Stimulated activated CD4-positive, alpha-beta T cell treated with anti-CD3 and anti-CD28 coated beads, TNF-alpha, amount 100 ng/mL, for 24 hours (primary cell): ENCODE results near the gene B3GNT4.
"Not testable (repeated sequence)": the region's sequence is repeated elsewhere in the genome, so short reads cannot be mapped to it uniquely, and the experiment has no call there.

Experiments
- DNase-seq, 3 experiments: peaks; one replicate each; pipeline ENCODE4 v3.0.0-alpha.2; 2020; ENCODE audit warnings: low read depth in 3 of 3

Gene B3GNT4

GRCh38 chr12:122203301-122204166, at the start of gene B3GNT4:
TSS of gene B3GNT4 (plus strand) at chr12:122203709. CDS start at chr12:122204619, 910 bp downstream.
- peak; percentile 23 to 72 (median 29) for DNase-seq

DNA sequence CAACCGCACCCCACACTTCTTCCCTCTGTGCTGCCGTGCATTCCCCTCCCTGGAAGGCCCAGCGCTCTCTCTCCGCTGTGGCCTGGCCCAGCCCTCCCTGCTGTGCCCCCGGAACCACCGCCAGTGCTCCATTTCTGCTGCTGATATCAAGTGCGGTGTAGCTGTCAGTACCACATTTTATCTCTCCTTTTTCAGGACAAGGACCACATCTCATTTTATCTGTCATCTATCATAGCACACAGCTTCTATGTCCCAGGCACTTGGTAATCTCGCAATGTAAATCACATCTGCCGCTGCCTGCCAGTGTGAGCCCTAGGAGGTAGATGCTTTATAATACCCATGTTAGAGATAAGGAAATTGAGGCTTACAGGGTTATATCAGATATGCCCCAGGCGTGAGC, 47.8 kb upstream of the B3GNT4 start:
- DNase-seq = no peak

- no peak for DNase-seq
Measured at GRCh38 chr12:122158700-122159285, 44.7 kb upstream of the B3GNT4 start.

DNA sequence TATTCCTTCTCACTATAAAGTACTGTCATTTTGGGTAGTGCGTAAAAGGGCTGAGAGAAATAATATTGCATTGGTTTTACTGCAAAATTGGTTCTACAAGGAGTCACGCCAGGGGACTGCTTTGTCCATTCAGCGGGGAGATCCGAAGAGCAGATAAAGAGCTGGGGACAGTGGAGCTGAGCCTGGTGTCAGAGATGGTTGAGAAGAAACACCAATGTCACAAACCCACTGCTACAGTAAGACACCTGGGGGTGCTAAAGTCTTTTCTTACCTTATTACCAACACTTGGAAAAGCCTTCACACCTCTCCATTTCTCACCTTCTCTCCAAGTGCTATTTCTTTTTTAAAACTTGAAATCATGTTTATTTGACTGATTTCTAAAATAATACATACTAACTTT, 43.6 kb upstream of the B3GNT4 start:
- no peak for DNase-seq

GRCh38 chr12:122160761-122161160, 42.7 kb upstream of the B3GNT4 start:
- no peak for DNase-seq

DNA sequence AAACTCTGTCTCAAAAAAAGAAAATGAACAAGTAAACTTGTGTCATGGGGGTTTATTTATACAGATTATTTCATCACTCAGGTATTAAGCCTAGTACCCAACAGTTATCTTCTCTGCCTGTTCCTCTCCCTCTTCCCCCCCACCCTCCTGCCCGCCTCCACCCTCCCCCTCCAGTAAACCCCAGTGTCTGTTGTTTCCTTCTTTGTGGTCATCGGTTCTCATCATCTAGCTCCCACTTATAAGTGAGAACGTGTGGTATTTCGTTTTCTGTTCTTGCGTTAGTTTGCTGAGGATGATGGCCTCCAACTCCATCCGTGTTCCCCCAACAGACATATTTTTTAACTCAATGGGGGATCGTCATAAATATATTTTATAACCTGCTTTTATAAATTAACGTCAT, 41.8 kb upstream of the B3GNT4 start:
- no peak for DNase-seq

DNA sequence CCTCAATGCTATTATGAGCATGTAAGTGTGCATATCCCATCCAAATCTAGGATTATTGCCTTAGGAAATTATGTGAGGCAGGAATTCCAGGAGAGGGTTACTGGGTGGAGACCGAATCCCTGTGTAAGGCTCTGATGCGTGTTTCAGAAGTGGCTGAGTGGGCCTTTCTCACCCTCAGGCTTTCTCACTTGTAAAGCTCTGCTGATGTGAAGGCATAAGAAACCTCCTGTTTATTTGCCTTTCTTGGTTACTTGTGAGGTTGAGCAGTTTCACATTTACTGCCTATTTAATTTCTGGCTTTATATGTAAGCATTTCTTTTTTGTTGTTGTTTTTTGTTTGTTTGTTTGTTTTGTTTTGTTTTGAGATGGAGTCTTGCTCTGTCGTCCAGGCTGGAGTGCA, 40.5 kb upstream of the B3GNT4 start:
- no peak for DNase-seq

- DNase-seq = peak in 2 of 3 experiments; percentile 10 to 57
Measured at GRCh38 chr12:122166422-122167349, 36.8 kb upstream of the B3GNT4 start.

DNA sequence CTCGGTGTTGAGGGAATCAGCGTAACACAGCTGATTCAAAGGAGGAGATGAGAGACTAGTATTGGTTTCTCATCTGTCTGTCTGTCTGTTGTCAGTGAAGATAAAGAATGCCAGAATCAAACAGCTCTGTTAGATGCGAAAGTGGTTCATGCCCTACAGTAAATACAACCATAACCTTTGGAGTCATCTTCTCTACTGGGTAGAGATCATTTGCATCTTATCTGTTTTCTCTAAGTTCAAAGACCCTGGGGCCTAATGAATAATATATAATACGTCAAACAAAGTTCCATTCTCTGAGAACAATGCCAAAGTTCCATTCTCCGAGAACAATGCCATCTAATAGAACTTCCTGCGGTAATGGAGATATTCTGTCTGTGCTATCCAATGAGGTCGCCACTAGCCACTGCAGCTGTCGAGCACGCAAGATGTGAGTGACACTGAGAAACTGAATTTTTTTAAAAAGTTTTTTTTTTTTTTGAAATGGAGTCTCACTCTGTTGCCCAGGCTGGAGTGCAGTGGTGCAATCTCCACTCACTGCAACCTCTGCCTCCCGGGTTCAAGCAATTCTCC, 36.1 kb upstream of the B3GNT4 start:
- DNase-seq = no peak

GRCh38 chr12:122168492-122168891, 35.0 kb upstream of the B3GNT4 start:
- no peak for DNase-seq

- no peak for DNase-seq
Measured at GRCh38 chr12:122171399-122171798, 32.1 kb upstream of the B3GNT4 start.

DNA sequence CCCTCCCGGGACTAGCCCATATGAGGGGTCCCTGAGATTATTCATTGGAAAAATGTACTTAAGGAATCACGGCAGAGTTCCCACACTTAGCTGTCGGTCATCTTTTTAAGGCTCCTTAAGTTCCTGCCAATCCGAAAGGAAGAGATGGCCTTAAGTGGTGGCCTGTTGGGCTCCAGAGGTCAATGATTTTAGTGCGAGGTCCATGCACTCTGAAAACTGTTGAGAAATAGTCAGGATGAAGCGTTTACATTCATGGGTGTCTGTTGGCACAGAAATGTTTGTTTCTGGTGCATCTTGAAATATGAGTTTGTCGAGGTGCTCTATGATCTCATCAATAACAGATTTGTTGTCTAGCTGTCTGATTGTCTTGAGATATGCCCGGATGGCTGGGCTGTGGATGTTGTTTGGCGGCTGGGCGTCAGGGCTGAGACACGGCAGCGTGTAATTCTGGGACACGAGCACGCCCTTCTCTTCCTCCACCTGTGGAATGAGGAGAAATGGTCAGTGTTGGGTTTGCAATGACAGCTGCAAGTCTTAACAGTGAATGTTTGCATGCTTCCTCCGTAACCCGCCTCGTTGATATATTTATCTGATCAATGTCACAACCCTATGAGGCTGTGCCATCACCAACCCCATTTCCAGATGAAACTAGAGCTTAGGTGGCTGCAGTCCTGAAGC, 31.1 kb upstream of the B3GNT4 start:
- DNase-seq = no peak

GRCh38 chr12:122174155-122174845, 29.2 kb upstream of the B3GNT4 start, which contains the start of gene IL31:
TSS of gene IL31 (minus strand) at chr12:122174221. CDS start at chr12:122174172, 49 bp downstream.
- peak in 1 of 3 experiments; percentile 39 for DNase-seq

DNA sequence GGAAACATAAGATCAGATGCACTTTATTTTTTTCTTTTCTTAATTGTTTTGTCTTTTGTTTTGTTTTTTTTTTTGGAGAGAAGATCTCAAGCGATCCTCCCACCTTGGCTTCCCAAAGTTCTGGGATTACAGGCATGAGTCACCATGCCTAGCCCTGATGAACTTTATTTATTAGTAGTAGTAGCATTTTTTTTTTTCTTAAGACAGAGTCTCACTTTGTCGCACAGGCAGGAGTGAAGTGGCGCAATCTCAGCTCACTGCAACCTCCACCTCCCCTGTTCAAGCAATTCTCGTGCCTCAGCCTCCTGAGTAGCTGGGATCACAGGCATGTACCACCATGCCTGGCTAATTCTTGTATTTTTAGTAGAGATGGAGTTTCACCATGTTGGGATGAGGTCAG, 27.0 kb upstream of the B3GNT4 start:
- not testable (repeated sequence) for DNase-seq

GRCh38 chr12:122182887-122183587, 20.5 kb upstream of the B3GNT4 start, which contains the start of gene LRRC43:
TSS of gene LRRC43 (plus strand) at chr12:122183123. CDS start at chr12:122183145, 22 bp downstream.
- no peak for DNase-seq

DNA sequence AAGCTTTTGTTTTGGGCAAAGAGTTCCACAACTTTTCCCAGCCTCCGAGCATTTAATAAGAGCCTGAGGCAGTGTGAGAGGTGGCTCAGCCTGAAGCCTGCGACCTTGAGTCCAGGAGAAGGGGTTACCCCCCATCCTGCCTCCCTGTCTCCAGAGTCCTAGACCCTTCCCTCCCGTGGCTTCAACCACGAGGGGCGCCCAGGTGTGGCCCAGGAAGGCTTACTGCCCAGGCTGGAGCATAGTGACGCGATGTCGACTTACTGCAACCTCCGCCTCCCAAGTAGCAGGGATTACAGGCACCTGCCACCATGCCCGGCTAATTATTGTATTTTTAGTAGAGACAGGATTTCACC, 19.9 kb upstream of the B3GNT4 start:
- no peak for DNase-seq

DNA sequence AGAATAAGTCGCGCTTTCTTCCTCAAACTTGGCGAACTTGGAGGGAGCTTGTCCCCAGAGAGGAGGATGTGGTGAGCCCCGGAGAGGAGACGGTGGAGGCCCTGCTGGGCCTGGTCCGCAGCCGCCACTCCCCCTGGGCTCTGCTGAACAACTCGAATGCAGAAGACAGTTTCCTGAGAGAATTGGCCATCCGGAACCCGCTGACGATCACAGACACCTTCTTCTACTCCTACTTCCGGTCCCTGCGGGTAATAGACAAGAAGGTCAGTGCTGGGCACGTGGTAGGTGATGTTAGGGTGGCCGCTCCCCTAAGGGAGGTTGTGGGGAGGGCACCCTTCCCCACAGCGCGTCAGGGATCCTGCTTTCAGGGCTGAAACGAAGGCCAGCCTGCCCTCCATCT, 19.0 kb upstream of the B3GNT4 start:
- DNase-seq = no peak

DNA sequence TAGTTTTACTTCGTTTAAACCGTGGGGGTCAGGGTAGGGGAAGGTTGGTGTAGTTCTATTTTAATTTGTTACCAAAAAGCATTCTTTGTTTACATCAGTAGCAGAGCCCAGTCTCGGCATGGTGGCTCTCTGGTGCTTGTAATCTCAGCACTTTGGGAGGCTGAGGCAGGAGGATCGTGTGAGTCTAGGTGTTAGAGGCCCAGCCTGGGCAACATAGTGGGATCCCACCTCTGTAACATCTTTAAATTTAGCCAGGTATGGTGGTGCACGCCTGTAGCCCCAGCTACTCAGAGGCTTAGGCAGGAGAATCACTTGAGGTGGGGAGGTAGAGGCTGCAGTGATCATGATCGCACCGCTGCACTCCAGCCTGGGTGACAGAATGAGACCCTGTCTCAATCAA, 18.4 kb upstream of the B3GNT4 start:
- DNase-seq = no peak

DNA sequence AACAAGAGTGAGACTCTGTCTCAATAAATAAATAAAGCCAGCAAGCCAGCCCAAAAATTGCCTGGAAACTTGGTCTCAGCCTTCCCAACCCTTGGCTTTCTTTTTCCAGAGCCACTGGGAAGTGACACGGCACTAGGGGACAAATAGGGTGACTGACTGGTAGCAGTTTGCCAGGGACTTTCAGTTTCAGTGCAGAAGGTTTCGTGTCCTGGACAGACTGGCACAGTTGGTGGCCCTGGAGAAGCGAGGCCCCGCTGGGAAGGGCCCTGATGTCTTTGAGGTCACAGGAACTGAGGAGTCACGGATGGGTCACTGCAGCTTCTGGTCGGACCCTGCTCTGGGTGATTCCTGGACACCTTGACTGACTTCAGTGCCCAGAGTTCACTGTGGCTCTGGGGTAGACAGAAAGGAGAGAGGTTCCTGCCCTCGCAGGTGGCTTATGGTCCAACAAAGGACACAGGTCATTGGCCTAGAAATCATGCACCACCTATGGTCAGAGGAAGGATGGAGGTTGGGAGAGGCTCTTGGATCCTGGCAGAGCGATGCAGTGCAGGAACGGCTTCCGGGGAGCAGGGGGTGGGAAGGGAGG, 17.9 kb upstream of the B3GNT4 start:
- no peak for DNase-seq
